ENCODE data around the gene SEPTIN11.

SEPTIN11 gene

GRCh38 chr4:76931087-76931486 is 18.5 kb upstream of the SEPTIN11 start:
- H3K27me3 ChIP-seq (ENCODE audit: control insufficient read depth, insufficient read depth, low read length), result no peaks in the 10 kb centered on the region
- H3K36me3 ChIP-seq (ENCODE audit: control insufficient read depth, insufficient read depth, low read length), result no peaks in the 10 kb centered on the region
- TF ChIP-seq, protein P1, sequence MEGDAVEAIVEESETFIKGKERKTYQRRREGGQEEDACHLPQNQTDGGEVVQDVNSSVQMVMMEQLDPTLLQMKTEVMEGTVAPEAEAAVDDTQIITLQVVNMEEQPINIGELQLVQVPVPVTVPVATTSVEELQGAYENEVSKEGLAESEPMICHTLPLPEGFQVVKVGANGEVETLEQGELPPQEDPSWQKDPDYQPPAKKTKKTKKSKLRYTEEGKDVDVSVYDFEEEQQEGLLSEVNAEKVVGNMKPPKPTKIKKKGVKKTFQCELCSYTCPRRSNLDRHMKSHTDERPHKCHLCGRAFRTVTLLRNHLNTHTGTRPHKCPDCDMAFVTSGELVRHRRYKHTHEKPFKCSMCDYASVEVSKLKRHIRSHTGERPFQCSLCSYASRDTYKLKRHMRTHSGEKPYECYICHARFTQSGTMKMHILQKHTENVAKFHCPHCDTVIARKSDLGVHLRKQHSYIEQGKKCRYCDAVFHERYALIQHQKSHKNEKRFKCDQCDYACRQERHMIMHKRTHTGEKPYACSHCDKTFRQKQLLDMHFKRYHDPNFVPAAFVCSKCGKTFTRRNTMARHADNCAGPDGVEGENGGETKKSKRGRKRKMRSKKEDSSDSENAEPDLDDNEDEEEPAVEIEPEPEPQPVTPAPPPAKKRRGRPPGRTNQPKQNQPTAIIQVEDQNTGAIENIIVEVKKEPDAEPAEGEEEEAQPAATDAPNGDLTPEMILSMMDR (IDR thresholded peaks at IDR 0.05), result no peak
- H3K79me2 ChIP-seq, result no peaks in the 10 kb centered on the region
- H3K4me1 ChIP-seq, result no peaks in the 10 kb centered on the region
- no peak overlapping the region for H3K9ac ChIP-seq
- no peak overlapping the region for H2AFZ ChIP-seq
- no peak overlapping the region for H3K27ac ChIP-seq
- no peak overlapping the region for H3K4me3 ChIP-seq (ENCODE audit: low read depth, low read length)
- H3K4me2 ChIP-seq (ENCODE audit: low read length), result no peak overlapping the region
- no peaks in the 10 kb centered on the region for H3K9me3 ChIP-seq (ENCODE audit: control insufficient read depth, low read length)

DNA sequence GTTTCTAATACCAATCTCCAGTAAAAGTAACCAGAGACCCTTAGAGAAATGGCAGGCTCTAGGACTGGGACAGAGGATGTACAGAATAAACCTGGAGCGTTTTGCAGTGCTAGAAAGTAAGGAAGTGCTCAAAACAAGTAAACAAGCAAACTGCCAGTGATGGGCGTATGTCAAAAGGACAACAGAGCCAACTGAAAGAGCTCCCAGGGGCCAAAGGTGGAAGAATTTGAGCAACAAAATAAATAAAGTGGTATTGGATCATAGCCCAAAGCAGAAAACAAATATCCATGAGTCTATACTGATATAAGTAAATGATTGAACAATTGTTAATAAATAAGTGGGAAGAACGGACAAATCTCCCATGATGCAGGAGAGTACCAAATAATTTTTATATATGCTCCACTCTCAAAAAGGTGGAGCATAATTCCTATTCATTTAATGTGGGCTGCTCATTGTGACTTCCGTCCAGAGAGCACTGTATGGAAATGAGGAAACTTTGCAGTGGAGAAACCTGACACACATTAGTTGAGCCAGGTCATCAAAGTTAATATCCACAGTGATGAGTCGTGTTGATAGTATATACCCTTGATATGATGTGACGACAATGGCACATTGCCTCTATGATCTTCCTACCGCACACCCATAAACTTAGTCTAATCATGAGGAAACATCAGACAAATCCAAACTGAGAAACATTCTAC is 17.8 kb upstream of the SEPTIN11 start:
- no peak overlapping the region for H3K4me2 ChIP-seq (ENCODE audit: low read length)
- H3K4me1 ChIP-seq, result no peaks in the 10 kb centered on the region
- H3K4me3 ChIP-seq (ENCODE audit: low read depth, low read length), result no peak overlapping the region

DNA sequence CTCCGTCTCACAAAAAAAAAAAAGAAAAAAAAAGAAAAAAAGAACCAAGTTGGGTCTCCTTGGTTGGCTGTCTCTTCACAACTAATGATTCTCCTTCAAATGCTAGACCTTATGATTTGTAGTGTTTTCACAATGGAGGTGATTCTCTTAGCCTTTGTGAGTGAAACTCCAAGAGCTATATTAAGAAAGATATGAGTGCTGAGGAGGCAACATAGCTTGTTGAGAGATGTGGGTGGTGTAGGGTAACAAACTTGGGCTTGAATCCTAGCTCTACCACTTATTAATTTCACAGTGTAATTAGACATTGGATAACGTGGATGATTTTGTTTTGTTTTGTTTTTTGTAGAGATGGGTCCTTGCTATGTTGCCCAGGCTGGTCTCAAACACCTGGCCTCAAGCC is 10.4 kb upstream of the SEPTIN11 start:
- Histone ChIP-seq H3K4me2 (ENCODE audit: low read length) (no peak overlapping the region), H2AFZ (no peak overlapping the region), H3K9me3 (ENCODE audit: control insufficient read depth, low read length) (no peaks in the 10 kb centered on the region), H3K9ac (no peak overlapping the region), H3K36me3 (ENCODE audit: control insufficient read depth, insufficient read depth, low read length) (no peaks in the 10 kb centered on the region), H3K4me1 (no peaks in the 10 kb centered on the region), H3K27ac (no peak overlapping the region), H3K4me3 (ENCODE audit: low read depth, low read length) (no peak overlapping the region), H3K27me3 (ENCODE audit: control insufficient read depth, insufficient read depth, low read length) (no peaks in the 10 kb centered on the region), H3K79me2 (no peaks in the 10 kb centered on the region)
- TF ChIP-seq, protein P1 (IDR thresholded peaks at IDR 0.05), result no peak

More for the DNA sequence above, 17.8 kb upstream of the SEPTIN11 start:
- H3K9me3 ChIP-seq (ENCODE audit: control insufficient read depth, low read length), result no peaks in the 10 kb centered on the region
- H3K79me2 ChIP-seq, result no peaks in the 10 kb centered on the region
- TF ChIP-seq, protein P1 (IDR thresholded peaks at IDR 0.05), result no peak
- no peak overlapping the region for H3K27ac ChIP-seq
- no peak overlapping the region for H2AFZ ChIP-seq
- no peak overlapping the region for H3K9ac ChIP-seq
- no peaks in the 10 kb centered on the region for H3K27me3 ChIP-seq (ENCODE audit: control insufficient read depth, insufficient read depth, low read length)
- no peaks in the 10 kb centered on the region for H3K36me3 ChIP-seq (ENCODE audit: control insufficient read depth, insufficient read depth, low read length)

DNA sequence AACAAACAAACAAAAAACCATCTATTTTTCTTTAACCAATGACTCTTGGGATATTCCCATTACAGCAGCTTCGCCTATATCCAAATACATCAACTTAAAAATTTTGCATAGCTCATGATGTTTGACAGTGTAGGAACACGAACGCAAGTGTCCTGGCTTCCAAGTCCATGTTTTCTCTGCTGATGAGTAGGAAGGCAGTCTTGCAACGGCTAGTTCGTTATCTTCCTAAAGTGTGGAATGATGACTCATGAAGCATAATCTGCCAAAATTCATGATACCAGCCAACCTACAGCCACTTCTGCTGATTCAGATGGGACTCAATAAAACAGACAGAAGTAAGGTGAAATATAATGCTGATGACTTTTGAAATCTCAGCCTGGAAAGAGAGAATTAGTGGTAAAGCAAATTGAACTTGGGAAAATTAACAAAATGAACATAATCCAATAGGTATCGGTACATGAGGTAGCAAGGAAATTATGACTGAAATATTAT is 6.4 kb upstream of the SEPTIN11 start:
- no peak overlapping the region for H3K4me2 ChIP-seq (ENCODE audit: low read length)
- H3K4me3 ChIP-seq (ENCODE audit: low read depth, low read length), result no peak overlapping the region
- H3K9me3 ChIP-seq (ENCODE audit: control insufficient read depth, low read length), result no peaks in the 10 kb centered on the region
- H3K27ac ChIP-seq, result no peak overlapping the region
- H3K4me1 ChIP-seq, result no peaks in the 10 kb centered on the region
- H3K9ac ChIP-seq, result no peak overlapping the region
- no peak overlapping the region for H2AFZ ChIP-seq
- H3K27me3 ChIP-seq (ENCODE audit: control insufficient read depth, insufficient read depth, low read length), result no peaks in the 10 kb centered on the region
- H3K36me3 ChIP-seq (ENCODE audit: control insufficient read depth, insufficient read depth, low read length), result no peaks in the 10 kb centered on the region
- TF ChIP-seq, protein P1 (IDR thresholded peaks at IDR 0.05), result no peak
- no peaks in the 10 kb centered on the region for H3K79me2 ChIP-seq

GRCh38 chr4:76943790-76944189 is 5.8 kb upstream of the SEPTIN11 start:
- no peak overlapping the region for H2AFZ ChIP-seq

More at GRCh38 chr4:76943790-76944189, 5.8 kb upstream of the SEPTIN11 start:
- no peak overlapping the region for H3K9ac ChIP-seq
- H3K36me3 ChIP-seq (ENCODE audit: control insufficient read depth, insufficient read depth, low read length), result no peaks in the 10 kb centered on the region
- no peaks in the 10 kb centered on the region for H3K4me1 ChIP-seq
- no peak overlapping the region for H3K4me2 ChIP-seq (ENCODE audit: low read length)
- H3K27me3 ChIP-seq (ENCODE audit: control insufficient read depth, insufficient read depth, low read length), result no peaks in the 10 kb centered on the region
- TF ChIP-seq, protein P1 (IDR thresholded peaks at IDR 0.05), result no peak
- no peak overlapping the region for H3K27ac ChIP-seq
- H3K4me3 ChIP-seq (ENCODE audit: low read depth, low read length), result no peak overlapping the region
- no peaks in the 10 kb centered on the region for H3K79me2 ChIP-seq
- no peaks in the 10 kb centered on the region for H3K9me3 ChIP-seq (ENCODE audit: control insufficient read depth, low read length)
